ENCODE results near the gene PRKG1. TPM values are rescaled to one million over a fixed set of nuclear protein-coding genes. Genes with fewer than 3 reads are reported as not detected.
A peak's percentile ranks its signal among the peaks of the same experiment; 100 is the strongest.

PRKG1 gene
- total and polyA plus RNA-seq, 8 donors: 1.2 to 9.6 (median 2.9) TPM

DNA sequence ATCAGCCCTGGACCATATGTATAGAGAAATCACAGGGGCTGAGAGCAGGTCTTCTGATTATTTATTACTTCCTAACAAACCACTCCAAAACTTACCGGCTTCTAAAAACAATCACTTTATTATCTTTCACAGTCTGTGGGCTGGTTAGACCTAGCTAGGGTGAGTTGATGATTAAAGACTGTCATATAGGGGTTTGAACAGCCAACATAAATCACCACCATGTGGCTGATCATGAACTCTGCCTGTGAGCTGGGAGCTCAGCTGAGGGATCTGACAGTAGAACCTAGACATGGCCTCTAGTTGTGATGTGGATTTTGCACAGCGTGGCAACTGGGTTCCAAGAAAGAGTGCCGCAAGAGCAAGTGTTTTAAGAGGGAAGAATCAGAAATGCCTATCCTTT lies 319.8 kb downstream of the PRKG1 start:
- no peaks in the 10 kb centered on the region for H3K9me3 ChIP-seq
- WGBS, 2 donors: 86 to 88% methylated on average over 3 of the region's 3 CpGs
- no peak for ATAC-seq
- H3K4me1 ChIP-seq: peaks cover 8 to 12% (median 9%) of the 10 kb centered on the region in 3 donors
- intact Hi-C loops (cut with DNase I): no loop called here
- H3K4me3 ChIP-seq: no peak overlapping the region
- no peak overlapping the region for H3K27ac ChIP-seq
- no peak for FAIRE-seq
- no peak for TF ChIP-seq CTCF (IDR thresholded peaks at IDR 0.05)
- no peaks in the 10 kb centered on the region for H3K27me3 ChIP-seq
- DNase-seq: no peak
- no peaks in the 10 kb centered on the region for H3K36me3 ChIP-seq

GRCh38 chr10:51397244-51397643 lies 323.0 kb downstream of the PRKG1 start:
- H3K4me1 ChIP-seq: peaks cover 8 to 12% (median 9%) of the 10 kb centered on the region in 3 donors
- intact Hi-C loops (cut with DNase I): no loop called here
- H3K27me3 ChIP-seq: no peaks in the 10 kb centered on the region
- no peak for TF ChIP-seq CTCF (IDR thresholded peaks at IDR 0.05)
- H3K4me3 ChIP-seq: no peak overlapping the region
- no peaks in the 10 kb centered on the region for H3K9me3 ChIP-seq
- FAIRE-seq: no peak
- peak in 1 of 4 donors; percentile 11 for ATAC-seq
- no peak overlapping the region for H3K27ac ChIP-seq
- 42 to 53% methylated on average over 3 of the region's 3 CpGs for WGBS, 2 donors
- no peak for DNase-seq
- no peaks in the 10 kb centered on the region for H3K36me3 ChIP-seq

- no peak for TF ChIP-seq CTCF (IDR thresholded peaks at IDR 0.05)
- Histone ChIP-seq H3K36me3 (no peaks in the 10 kb centered on the region), H3K27me3 (no peaks in the 10 kb centered on the region), H3K27ac (no peak overlapping the region), H3K9me3 (no peaks in the 10 kb centered on the region), H3K4me1 (peaks cover 8 to 12% (median 9%) of the 10 kb centered on the region in 3 donors), H3K4me3 (no peak overlapping the region)
- FAIRE-seq: peak; percentile 26
- peak in 4 of 6 donors; percentile 50 to 85 (median 76) for DNase-seq
- intact Hi-C loops (cut with DNase I): no loop called here
- peak; percentile 94 to 99 (median 98) for ATAC-seq
- 31 to 46% methylated on average over 2 of the region's 2 CpGs for WGBS, 2 donors
Observed at GRCh38 chr10:51397695-51398094, 323.4 kb downstream of the PRKG1 start.

- Histone ChIP-seq H3K27ac (no peak overlapping the region), H3K27me3 (no peaks in the 10 kb centered on the region), H3K4me3 (no peak overlapping the region), H3K9me3 (no peaks in the 10 kb centered on the region), H3K36me3 (no peaks in the 10 kb centered on the region), H3K4me1 (peaks cover 8 to 12% (median 9%) of the 10 kb centered on the region in 3 donors)
- TF ChIP-seq CTCF (IDR thresholded peaks at IDR 0.05): no peak
- WGBS, 2 donors: 87 to 91% methylated on average over 6 of the region's 6 CpGs
- FAIRE-seq: no peak
- no peak for DNase-seq
- ATAC-seq: no peak
- intact Hi-C loops (cut with DNase I): no loop called here
Observed at GRCh38 chr10:51399840-51400239, 325.6 kb downstream of the PRKG1 start.

GRCh38 chr10:51400392-51401096 lies 326.3 kb downstream of the PRKG1 start:
- FAIRE-seq (no peak), ATAC-seq (no peak)
- no peak for TF ChIP-seq CTCF (IDR thresholded peaks at IDR 0.05)

More at GRCh38 chr10:51400392-51401096, 326.3 kb downstream of the PRKG1 start:
- no peaks in the 10 kb centered on the region for H3K27me3 ChIP-seq
- H3K4me1 ChIP-seq: peaks cover 8 to 12% (median 9%) of the 10 kb centered on the region in 3 donors
- no peak for DNase-seq
- no peak overlapping the region for H3K4me3 ChIP-seq
- intact Hi-C loops (cut with DNase I): no loop called here
- 87% methylated on average over 8 of the region's 8 CpGs for WGBS, 2 donors
- no peaks in the 10 kb centered on the region for H3K36me3 ChIP-seq
- no peak overlapping the region for H3K27ac ChIP-seq
- no peaks in the 10 kb centered on the region for H3K9me3 ChIP-seq
